GM18907 (cell line): Measurements from ENCODE around the gene FAM83C.

Source experiments
- ATAC-seq: cut with Tn5 transposase; IDR thresholded peaks from one replicate; pipeline ENCODE4 v1.9.1; 2021; ENCODE audit warnings: mild to moderate bottlenecking, moderate library complexity; ENCODE audit not compliant: unreplicated experiment

FAM83C gene

GRCh38 chr20:35300469-35301262 lies 8.4 kb upstream of the FAM83C start:
- ATAC-seq: no peak

- no peak for ATAC-seq
Observed at GRCh38 chr20:35299780-35300179, 7.6 kb upstream of the FAM83C start.

GRCh38 chr20:35298264-35298663 lies 6.0 kb upstream of the FAM83C start:
- ATAC-seq: no peak

- no peak for ATAC-seq
Observed at GRCh38 chr20:35297740-35298139, 5.5 kb upstream of the FAM83C start.

GRCh38 chr20:35297155-35297554 lies 4.9 kb upstream of the FAM83C start:
- no peak for ATAC-seq

GRCh38 chr20:35296101-35296554 lies 3.9 kb upstream of the FAM83C start:
- no peak for ATAC-seq

- no peak for ATAC-seq
Observed at GRCh38 chr20:35295674-35296073, 3.4 kb upstream of the FAM83C start.

- no peak for ATAC-seq
Observed at GRCh38 chr20:35295058-35295457, 2.8 kb upstream of the FAM83C start.

GRCh38 chr20:35294293-35294685 lies 2.1 kb upstream of the FAM83C start:
- ATAC-seq: no peak

GRCh38 chr20:35293303-35294292 lies 1.4 kb upstream of the FAM83C start:
- ATAC-seq: no peak

GRCh38 chr20:35292504-35293285 lies 470 bp upstream of the FAM83C start:
- no peak for ATAC-seq

GRCh38 chr20:35290887-35291417 lies 1.3 kb downstream of the FAM83C start:
- no peak for ATAC-seq

GRCh38 chr20:35290186-35290886 lies 1.9 kb downstream of the FAM83C start:
- no peak for ATAC-seq

GRCh38 chr20:35288325-35289060 lies 3.7 kb downstream of the FAM83C start:
- ATAC-seq: no peak

- no peak for ATAC-seq
Observed at GRCh38 chr20:35287509-35288324, 4.5 kb downstream of the FAM83C start.

- ATAC-seq: no peak
Observed at GRCh38 chr20:35286899-35287508, 5.2 kb downstream of the FAM83C start.

- ATAC-seq: no peak
Observed at GRCh38 chr20:35286077-35286898, 5.9 kb downstream of the FAM83C start.

GRCh38 chr20:35285806-35286076 lies 6.5 kb downstream of the FAM83C start:
- ATAC-seq: no peak
